ENCODE results near the gene LRP11.
A peak's percentile ranks its signal among the peaks of the same experiment; 100 is the strongest.
"Not testable (repeated sequence)": the region's sequence is repeated elsewhere in the genome, so short reads cannot be mapped to it uniquely, and the experiment has no call there.

Gene LRP11

DNA sequence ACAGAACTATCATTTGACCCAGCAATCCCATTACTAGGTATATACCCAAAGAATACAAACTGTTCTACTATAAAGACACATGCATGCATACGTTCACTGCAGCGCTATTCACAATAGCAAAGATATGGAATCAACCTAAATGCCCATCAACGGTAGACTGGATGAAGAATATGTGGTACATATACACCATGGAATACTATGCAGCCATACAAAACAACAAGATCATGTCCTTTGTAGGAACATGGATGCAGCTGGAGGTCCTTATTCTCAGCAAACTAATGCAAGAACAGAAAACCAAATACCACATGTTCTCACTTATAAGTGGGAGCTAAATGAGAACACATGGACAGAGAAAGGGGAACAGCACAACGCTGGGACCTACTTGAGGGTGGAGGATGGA lies 15.8 kb downstream of the LRP11 start:
- not testable (repeated sequence) for DNase-seq (ENCODE audit: low spot score)

GRCh38 chr6:149847939-149848267 lies 16.3 kb downstream of the LRP11 start:
- no peak for DNase-seq (ENCODE audit: low spot score)

GRCh38 chr6:149846321-149846720 lies 17.8 kb downstream of the LRP11 start:
- peak; percentile 72 for DNase-seq (ENCODE audit: low spot score)

GRCh38 chr6:149845549-149845948 lies 18.6 kb downstream of the LRP11 start:
- DNase-seq (ENCODE audit: low spot score) = no peak

GRCh38 chr6:149844480-149844879 lies 19.7 kb downstream of the LRP11 start:
- no peak for DNase-seq (ENCODE audit: low spot score)

GRCh38 chr6:149844036-149844435 lies 20.1 kb downstream of the LRP11 start:
- not testable (repeated sequence) for DNase-seq (ENCODE audit: low spot score)

DNA sequence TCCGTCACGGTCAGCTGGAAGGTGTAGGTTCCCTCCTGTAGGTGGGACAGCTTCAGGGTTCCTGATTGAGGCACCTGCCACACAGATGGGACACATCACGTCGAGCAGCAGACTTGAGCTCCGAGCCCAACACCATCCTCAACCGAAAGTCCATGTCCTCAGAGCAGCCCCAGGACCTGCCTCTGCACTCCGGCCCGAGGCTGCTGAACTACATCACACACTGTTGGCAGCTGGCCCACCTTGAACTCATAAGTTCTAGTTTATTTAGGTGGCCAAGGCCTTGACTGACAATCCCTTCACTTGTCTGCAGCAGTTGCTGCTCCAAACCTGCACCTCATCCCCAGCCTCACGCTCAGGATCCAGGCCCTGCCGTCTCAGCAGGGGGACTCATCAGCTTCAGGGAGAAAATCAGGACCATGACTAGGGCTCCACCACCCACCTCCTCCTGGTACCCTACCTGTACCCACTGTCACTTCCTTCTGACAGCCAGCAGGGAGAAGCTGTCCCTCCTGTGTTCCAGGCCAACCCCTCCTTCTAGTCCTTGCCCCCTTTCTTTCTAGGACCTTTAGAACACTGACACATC lies 21.0 kb downstream of the LRP11 start:
- no peak for DNase-seq (ENCODE audit: low spot score)

DNA sequence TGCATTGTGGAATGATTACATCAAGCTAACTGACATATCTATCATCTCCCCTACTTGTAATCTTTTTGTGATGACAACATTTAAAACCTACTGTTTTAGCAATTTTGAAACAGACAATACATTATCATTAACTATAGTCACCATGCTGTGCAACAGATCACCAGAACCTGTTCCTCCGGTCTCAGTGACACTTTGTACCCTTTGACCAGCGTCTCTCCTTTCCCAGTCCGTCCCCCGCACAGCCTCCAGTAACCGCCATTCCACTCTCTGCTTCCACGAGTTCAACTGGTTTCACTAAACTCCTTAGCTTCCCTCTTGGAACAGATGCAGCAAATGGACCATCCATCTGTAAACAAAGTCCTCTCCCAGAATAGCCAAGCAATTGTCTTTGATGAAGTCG lies 21.8 kb downstream of the LRP11 start:
- DNase-seq (ENCODE audit: low spot score) = no peak

DNA sequence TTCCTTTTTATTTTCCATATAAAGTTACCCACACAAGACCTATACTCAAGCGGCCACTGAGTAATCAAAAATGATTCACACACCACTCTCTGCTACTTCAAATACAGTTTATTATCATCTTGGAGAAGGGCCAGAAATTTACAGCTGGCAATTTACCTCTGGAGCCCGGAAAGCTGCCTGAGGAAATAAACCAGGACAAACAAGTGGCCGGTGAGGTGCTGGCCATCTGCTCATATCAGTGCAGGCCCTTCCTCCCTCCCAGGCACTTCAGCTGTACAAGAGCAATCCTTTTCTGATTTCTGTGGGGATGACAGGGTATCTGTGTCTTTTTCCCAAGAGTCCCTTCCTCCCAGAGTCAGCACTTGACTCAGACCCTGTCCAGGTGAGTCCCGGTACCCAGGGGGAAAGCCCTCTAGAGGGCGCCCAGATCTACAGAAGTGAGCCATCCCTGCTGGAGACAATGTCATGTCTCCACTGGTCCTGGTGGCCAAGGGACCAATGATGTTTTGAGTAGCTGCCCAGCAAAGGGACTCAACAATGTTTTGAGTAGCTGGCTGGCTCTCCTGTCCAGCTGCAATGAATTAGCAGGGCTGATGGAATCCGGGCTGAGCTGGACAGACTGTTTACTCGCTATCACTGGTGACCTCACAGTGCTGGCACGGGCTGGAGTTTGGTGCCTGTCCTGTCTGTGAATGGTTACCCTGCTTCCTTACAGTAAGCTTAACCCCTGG lies 23.6 kb downstream of the LRP11 start:
- DNase-seq (ENCODE audit: low spot score) = no peak

DNA sequence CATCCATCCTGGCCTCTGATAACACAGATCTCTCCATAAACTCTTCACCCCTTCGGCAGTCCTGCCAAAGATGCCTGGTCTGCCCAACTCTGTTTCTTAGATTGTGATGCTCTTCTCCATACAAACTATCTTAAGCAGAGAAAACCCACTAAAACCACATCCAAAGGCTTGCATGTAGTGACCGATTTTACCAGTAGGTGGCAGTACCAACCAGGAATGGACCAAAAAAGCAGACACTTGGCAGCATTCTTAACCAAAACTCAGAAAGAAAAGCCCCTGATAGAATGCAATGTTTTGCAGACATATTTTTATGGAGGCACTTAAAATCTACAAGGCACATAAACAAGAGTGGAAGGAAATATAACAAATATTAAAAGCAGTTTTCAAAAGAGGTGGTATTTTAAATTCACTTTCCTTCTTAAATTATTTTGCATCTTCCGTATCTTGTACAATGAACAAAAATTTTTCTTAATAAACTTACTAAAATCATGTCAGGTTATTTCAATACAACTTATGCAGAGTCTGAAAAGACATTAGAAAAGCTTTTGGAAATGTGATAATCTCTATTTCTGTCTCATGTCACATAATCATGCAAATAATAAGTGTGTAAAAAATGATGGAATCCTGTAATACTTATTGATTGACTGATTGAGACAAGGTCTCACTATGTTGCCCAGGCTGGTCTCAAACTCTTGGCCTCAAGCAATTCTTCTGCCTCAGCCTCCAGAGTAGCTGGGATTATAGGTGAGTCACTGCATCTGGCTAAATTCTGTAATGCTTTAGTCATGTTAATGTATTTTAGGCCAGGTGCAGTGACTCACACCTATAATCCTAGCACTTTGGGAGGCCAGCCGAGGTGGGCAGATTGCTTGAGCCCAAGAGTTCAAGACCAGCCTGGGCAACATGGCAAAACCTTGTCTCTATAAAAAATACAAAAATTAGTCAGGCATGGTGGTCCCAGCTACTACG lies 29.4 kb downstream of the LRP11 start:
- DNase-seq (ENCODE audit: low spot score) = no peak

- no peak for DNase-seq (ENCODE audit: low spot score)
Observed at GRCh38 chr6:149833651-149834050, 30.5 kb downstream of the LRP11 start.

- DNase-seq (ENCODE audit: low spot score) = no peak
Observed at GRCh38 chr6:149831308-149831820, 32.8 kb downstream of the LRP11 start.

- no peak for DNase-seq (ENCODE audit: low spot score)
Observed at GRCh38 chr6:149830731-149831307, 33.3 kb downstream of the LRP11 start.

DNA sequence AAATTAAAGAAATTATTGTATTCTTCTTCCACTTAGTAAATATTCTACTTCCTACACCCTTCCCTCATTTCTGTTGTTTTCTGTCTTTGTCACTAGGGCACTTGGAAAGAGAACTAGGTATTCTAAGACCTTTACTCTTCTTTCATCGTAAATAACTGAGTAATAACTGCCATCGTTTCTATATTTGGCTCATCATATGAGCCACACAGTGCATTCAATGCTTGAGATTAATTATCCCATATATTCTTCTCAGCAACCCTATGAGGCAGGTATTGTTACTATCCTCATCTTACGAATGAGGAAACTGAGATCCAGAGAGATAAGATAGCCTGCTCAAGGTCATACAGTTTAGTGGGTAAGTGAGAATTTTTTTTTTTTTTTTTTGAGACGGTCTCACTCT lies 38.9 kb downstream of the LRP11 start:
- no peak for DNase-seq (ENCODE audit: low spot score)

- no peak for DNase-seq (ENCODE audit: low spot score)
Observed at GRCh38 chr6:149823013-149823412, 41.1 kb downstream of the LRP11 start.

- no peak for DNase-seq (ENCODE audit: low spot score)
Observed at GRCh38 chr6:149821492-149821891, 42.7 kb downstream of the LRP11 start.

DNA sequence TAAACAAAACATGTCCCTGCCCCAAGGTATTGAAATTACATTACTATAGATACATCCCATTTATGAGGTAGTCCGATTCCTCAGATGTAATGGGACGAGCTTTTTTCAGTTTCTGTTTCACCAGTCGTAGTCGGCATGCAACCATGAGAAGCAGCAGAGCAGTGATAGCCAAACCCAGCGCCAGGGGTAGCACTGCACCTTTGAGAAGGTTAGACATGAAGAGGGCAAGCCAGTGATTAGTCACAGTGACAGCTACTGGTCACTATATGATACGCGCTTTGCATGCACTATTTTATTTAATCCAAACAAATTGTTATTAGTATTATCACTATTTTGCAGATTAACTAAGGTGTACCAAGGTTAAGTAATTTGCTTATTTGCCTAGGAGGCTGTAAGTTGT lies 43.7 kb downstream of the LRP11 start:
- no peak for DNase-seq (ENCODE audit: low spot score)

- no peak for DNase-seq (ENCODE audit: low spot score)
Observed at GRCh38 chr6:149815788-149816187, 48.4 kb downstream of the LRP11 start.

DNA sequence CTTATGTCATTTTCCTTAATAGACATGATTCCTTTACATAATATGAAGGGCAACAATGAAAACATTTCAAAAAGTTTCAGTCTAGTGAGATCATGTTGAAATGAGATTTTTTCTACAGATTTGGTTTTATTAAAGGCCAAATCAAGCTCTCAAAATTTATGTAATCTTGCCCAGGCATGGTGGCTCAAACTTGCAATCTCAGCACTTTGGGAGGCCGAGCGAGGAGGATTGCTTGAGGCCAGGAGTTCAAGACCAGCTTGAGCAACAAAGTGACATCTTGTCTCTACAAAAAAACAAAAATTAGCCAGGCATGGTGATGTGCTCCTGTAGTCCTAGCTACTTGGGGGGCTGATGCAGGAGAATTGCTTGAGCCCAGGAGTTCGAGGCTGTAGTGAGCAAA lies 50.8 kb downstream of the LRP11 start:
- no peak for DNase-seq (ENCODE audit: low spot score)

DNA sequence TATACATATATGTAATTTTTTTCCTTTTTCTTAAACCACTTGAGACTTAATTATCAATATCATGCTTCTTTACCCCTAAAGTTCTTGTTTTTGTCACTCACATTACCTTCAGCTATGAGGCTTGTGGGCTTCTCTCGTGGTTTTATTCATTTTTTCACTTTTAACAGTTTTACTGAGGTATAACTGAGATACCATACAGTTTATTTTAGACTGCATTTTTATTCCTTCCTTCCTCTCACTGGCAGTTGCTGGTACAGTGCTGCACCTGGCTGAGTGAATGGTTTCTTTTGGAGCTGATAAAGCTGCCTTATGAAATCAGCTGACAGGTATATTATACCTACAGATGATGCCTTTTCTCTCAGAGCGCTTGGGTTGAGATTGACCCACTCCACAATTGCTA lies 54.4 kb downstream of the LRP11 start:
- DNase-seq (ENCODE audit: low spot score) = no peak

DNA sequence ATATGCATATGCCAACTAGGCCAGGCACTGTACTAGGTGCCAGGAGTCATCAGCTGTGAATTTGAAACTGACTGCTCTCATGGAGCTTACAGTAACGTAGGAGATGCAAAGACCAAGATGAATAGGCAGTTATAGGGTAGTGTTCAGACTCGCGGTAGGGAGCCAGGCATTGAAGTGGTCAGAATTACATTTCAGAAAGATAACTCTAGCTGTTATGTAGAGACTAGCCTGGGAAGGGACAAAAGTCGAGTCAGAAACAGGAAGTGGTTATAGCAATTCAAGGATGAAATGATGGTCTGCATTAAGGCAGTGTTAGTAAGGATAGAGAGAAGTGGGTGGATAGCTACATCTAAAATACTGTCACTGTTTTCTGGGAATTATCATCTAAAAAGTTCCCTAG lies 58.0 kb downstream of the LRP11 start:
- no peak for DNase-seq (ENCODE audit: low spot score)

DNA sequence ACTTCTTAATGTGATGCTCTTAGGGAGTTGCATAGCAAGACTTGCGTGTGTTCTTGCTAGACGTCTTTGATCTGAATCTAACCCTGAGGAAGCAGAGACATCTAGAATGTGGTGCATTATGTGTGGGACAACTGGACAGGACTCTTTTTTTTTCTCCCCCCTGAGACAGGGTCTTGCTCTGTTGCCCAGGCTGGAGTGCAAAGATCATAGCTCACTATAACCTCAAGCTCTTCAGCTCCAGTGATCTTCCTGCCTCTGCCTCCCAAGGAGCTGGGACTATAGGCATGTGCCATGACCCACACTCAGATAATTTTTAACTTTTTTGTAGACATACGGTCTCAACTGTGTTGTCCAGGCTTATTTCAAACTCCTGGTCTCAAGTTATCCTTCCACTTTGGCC lies 80.6 kb downstream of the LRP11 start:
- DNase-seq (ENCODE audit: low spot score) = no peak

All from left forelimb (tissue), 1 donor.